K562 (cell line): Measurements from ENCODE around the gene SYT3. TPM values are rescaled to one million over a fixed set of nuclear protein-coding genes. Genes with fewer than 3 reads are reported as not detected.
A peak's percentile ranks its signal among the peaks of the same experiment; 100 is the strongest.

ENCODE experiments used
- CBX5 ChIP-seq: IDR thresholded peaks from 2 replicates; pipeline ENCODE4 v1.6.1; 2014; ENCODE audit warnings: low read depth, borderline replicate concordance
- DMBX1 ChIP-seq: fragments of 250-450 bp; sonication (Bioruptor Pico); IDR thresholded peaks from 2 replicates; pipeline ENCODE4 v1.8.0; 2022; ENCODE audit warnings: inconsistent platforms, mild to moderate bottlenecking, moderate library complexity, borderline replicate concordance
- EGR1 ChIP-seq: fragments of 450-650 bp; conservative IDR thresholded peaks from 2 replicates; pipeline ENCODE4 v1.6.1; 2017; ENCODE audit warnings: mild to moderate bottlenecking
- FOXK2 ChIP-seq, 2 experiments: fragments of 450-650 bp; IDR thresholded peaks in 1 of 2; conservative IDR thresholded peaks in 1 of 2; 2 replicates each; pipeline ENCODE4 v1.6.1; 2016; ENCODE audit warnings: low read depth in 2 of 2, mild to moderate bottlenecking in 1 of 2
- HNRNPLL ChIP-seq: fragments of 200-400 bp; formaldehyde crosslinking; IDR thresholded peaks from 2 replicates; pipeline ENCODE4 v1.6.1; 2017; ENCODE audit warnings: low read length, low read depth, mild to moderate bottlenecking; ENCODE audit not compliant: poor library complexity, severe bottlenecking
- MAZ ChIP-seq, 2 experiments: fragments of 450-650 bp in 1 of 2; sonication (generic) in 1 of 2; formaldehyde crosslinking; IDR thresholded peaks in 1 of 2; conservative IDR thresholded peaks in 1 of 2; 2 replicates each; pipeline versions ENCODE4 v1.4.0 to v1.5.0; 2020; ENCODE audit warnings: mild to moderate bottlenecking in 1 of 2, missing genetic modification reagents in 1 of 2
- NFATC3 ChIP-seq: fragments of 450-650 bp; IDR thresholded peaks from 2 replicates; pipeline ENCODE4 v1.6.1; 2017; ENCODE audit warnings: mild to moderate bottlenecking
- POLR2G ChIP-seq: fragments of 200-400 bp; formaldehyde crosslinking; IDR thresholded peaks from 2 replicates; pipeline ENCODE4 v1.6.1; 2017; ENCODE audit warnings: low read depth, mild to moderate bottlenecking, antibody characterized with exemption, low read length, moderate library complexity
- RUNX1 ChIP-seq: sonication (generic); IDR thresholded peaks from 2 replicates; pipeline ENCODE4 v1.6.1; 2016; ENCODE audit warnings: antibody characterized with exemption, low read depth
- TCF7L2 ChIP-seq: fragments of 150-350 bp; IDR thresholded peaks from 2 replicates; pipeline ENCODE4 v1.6.1; 2016; ENCODE audit warnings: low read depth, mild to moderate bottlenecking, low read length, moderate library complexity
- ZBTB33 ChIP-seq: sonication (generic); formaldehyde crosslinking; IDR thresholded peaks from 2 replicates; pipeline ENCODE4 v1.8.1; 2023; ENCODE audit warnings: mild to moderate bottlenecking, missing genetic modification reagents
- ZNF212 ChIP-seq: fragments of 450-650 bp; formaldehyde crosslinking; IDR thresholded peaks from 2 replicates; pipeline ENCODE4 v1.4.0; 2020; ENCODE audit warnings: mild to moderate bottlenecking
- ZNF277 ChIP-seq: fragments of 250-450 bp; sonication (Bioruptor Pico); IDR thresholded peaks from 2 replicates; pipeline ENCODE4 v1.8.0; 2022; ENCODE audit warnings: inconsistent platforms, mild to moderate bottlenecking, moderate library complexity, borderline replicate concordance
- polyA plus RNA-seq, 8 experiments: library from polyadenylated mRNA; depleted of rRNA in 4 of 8; stranded (reverse) in 5 of 8; unstranded in 3 of 8; fragments of >200 nt; fragmentation: Nextera tagmentation in 2 of 8; fragmentation: Illumina TruSeq in 1 of 8; extraction: Ambion mirVana in 2 of 8; extraction: Trizol in 1 of 8; gene quantifications; 2 replicates each; pipeline versions ENCODE4 v1.2.1 to v1.2.3, GENCODE V29; 2011 to 2014; ENCODE audit warnings: inconsistent platforms in 1 of 8, missing spikeins in 1 of 8
- total RNA-seq, 7 experiments: library from RNA; depleted of rRNA in 6 of 7; stranded (reverse); fragments of >200 nt in 6 of 7; fragmentation: Illumina TruSeq in 2 of 7; extraction: Trizol in 2 of 7; gene quantifications; 2 replicates each; pipeline versions ENCODE4 v1.2.1 to v1.2.3, GENCODE V29; 2011 to 2021; ENCODE audit warnings: low replicate concordance in 1 of 7
- TF ChIP-seq, protein P1 (sequence below): sonication (generic); formaldehyde crosslinking; IDR thresholded peaks from 2 replicates; pipeline ENCODE4 v1.8.0; 2022; ENCODE audit warnings: mild to moderate bottlenecking, low read depth, missing genetic modification reagents
- TF ChIP-seq, protein P2 (sequence below): sonication (generic); formaldehyde crosslinking; IDR thresholded peaks from 2 replicates; pipeline ENCODE4 v1.8.0; 2023; ENCODE audit warnings: mild to moderate bottlenecking, missing genetic modification reagents
- TF ChIP-seq, protein P3 (sequence below): fragments of 250-450 bp; sonication (Bioruptor Pico); IDR thresholded peaks from 2 replicates; pipeline ENCODE4 v1.4.0; 2020; ENCODE audit warnings: mild to moderate bottlenecking, moderate library complexity

SYT3 gene
- total and polyA plus RNA-seq, 9 of the 15 experiments (the other 6 are each of a cell fraction or from before 2014, with no cell fraction given): 0.36 to 2.0 (median 0.54) TPM; not detected in 2

GRCh38 chr19:50679177-50680125 lies 39.8 kb upstream of the SYT3 start (continued):
- TF ChIP-seq POLR2G (no peak), EGR1 (no peak), TCF7L2 (no peak), NFATC3 (no peak), ZNF212 (CRISPR knock-in tag) (no peak), ZBTB33 (0 out of 2 replicates have a peak, but pooled peaks have one; percentile 15), FOXK2 (conservative IDR thresholded peaks at IDR 0.05 in 1 of 2, IDR thresholded peaks at IDR 0.05 in 1 of 2; ENCODE audit: low read depth in 2 of 2) (no peak), HNRNPLL (peak; percentile 25), CBX5 (no peak), DMBX1 (CRISPR knock-in tag) (no peak), RUNX1 (no peak), ZNF277 (CRISPR knock-in tag) (no peak), MAZ (CRISPR knock-in tag; conservative IDR thresholded peaks at IDR 0.05 in 1 of 2, IDR thresholded peaks at IDR 0.05 in 1 of 2) (no peak; a peak in 1 of 4 replicates)
- TF ChIP-seq, protein P1, sequence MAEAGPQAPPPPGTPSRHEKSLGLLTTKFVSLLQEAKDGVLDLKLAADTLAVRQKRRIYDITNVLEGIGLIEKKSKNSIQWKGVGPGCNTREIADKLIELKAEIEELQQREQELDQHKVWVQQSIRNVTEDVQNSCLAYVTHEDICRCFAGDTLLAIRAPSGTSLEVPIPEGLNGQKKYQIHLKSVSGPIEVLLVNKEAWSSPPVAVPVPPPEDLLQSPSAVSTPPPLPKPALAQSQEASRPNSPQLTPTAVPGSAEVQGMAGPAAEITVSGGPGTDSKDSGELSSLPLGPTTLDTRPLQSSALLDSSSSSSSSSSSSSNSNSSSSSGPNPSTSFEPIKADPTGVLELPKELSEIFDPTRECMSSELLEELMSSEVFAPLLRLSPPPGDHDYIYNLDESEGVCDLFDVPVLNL (CRISPR knock-in tag): peak; percentile 56; the same call in 1 of the 2 replicates
- TF ChIP-seq, protein P2, sequence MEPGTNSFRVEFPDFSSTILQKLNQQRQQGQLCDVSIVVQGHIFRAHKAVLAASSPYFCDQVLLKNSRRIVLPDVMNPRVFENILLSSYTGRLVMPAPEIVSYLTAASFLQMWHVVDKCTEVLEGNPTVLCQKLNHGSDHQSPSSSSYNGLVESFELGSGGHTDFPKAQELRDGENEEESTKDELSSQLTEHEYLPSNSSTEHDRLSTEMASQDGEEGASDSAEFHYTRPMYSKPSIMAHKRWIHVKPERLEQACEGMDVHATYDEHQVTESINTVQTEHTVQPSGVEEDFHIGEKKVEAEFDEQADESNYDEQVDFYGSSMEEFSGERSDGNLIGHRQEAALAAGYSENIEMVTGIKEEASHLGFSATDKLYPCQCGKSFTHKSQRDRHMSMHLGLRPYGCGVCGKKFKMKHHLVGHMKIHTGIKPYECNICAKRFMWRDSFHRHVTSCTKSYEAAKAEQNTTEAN (CRISPR knock-in tag): no peak
- TF ChIP-seq, protein P3, sequence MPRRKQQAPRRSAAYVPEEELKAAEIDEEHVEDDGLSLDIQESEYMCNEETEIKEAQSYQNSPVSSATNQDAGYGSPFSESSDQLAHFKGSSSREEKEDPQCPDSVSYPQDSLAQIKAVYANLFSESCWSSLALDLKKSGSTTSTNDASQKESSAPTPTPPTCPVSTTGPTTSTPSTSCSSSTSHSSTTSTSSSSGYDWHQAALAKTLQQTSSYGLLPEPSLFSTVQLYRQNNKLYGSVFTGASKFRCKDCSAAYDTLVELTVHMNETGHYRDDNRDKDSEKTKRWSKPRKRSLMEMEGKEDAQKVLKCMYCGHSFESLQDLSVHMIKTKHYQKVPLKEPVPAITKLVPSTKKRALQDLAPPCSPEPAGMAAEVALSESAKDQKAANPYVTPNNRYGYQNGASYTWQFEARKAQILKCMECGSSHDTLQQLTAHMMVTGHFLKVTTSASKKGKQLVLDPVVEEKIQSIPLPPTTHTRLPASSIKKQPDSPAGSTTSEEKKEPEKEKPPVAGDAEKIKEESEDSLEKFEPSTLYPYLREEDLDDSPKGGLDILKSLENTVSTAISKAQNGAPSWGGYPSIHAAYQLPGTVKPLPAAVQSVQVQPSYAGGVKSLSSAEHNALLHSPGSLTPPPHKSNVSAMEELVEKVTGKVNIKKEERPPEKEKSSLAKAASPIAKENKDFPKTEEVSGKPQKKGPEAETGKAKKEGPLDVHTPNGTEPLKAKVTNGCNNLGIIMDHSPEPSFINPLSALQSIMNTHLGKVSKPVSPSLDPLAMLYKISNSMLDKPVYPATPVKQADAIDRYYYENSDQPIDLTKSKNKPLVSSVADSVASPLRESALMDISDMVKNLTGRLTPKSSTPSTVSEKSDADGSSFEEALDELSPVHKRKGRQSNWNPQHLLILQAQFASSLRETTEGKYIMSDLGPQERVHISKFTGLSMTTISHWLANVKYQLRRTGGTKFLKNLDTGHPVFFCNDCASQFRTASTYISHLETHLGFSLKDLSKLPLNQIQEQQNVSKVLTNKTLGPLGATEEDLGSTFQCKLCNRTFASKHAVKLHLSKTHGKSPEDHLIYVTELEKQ (CRISPR knock-in tag): no peak
